GM12874 (cell line): ENCODE data around the gene TDP1.

ENCODE experiments used
- CTCF ChIP-seq: IDR thresholded peaks from 2 replicates; pipeline ENCODE4 v1.5.1; 2011; ENCODE audit warnings: low read depth, mild to moderate bottlenecking, control low read depth, low read length, moderate library complexity; ENCODE audit not compliant: insufficient read depth

TDP1 gene

DNA sequence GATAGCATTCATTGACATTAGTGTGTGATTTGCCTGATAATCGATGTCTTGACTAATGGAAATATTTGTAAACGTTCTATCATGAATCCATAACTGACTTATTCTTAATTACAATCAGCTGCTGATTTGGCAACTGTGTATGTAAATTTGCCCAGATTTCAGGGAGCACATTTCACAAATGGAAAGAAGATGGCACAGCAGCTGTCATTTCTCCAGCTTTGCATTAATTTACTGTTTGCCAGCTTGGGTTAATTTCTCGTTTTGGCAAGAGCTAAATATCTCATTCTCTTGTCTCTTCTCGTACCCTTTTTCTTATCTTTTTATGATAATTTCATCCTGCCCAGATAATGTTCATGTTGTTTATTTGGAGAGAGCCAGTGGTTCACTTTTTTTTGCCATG is 22.9 kb downstream of the TDP1 start:
- no peak for TF ChIP-seq CTCF

- TF ChIP-seq CTCF = no peak
These were observed 27.6 kb downstream of the TDP1 start for GRCh38 chr14:89983375-89983774.

GRCh38 chr14:89986462-89987160 is 30.9 kb downstream of the TDP1 start:
- no peak for TF ChIP-seq CTCF

DNA sequence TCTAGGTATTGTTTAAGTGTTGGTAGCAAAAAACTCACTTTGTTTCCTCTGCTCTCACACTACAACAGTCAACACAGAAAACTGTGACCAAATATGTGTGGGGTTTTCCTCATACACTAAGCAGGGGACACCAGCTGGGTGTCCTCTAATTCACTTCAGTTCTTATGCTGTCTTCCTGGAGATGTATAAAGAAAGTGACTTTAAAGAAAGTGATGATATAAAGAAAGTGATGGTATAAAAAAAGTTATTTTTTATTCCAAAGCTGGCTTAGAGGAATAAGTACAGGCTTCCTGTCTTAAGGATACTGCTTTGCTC is 31.4 kb downstream of the TDP1 start:
- TF ChIP-seq CTCF = no peak

DNA sequence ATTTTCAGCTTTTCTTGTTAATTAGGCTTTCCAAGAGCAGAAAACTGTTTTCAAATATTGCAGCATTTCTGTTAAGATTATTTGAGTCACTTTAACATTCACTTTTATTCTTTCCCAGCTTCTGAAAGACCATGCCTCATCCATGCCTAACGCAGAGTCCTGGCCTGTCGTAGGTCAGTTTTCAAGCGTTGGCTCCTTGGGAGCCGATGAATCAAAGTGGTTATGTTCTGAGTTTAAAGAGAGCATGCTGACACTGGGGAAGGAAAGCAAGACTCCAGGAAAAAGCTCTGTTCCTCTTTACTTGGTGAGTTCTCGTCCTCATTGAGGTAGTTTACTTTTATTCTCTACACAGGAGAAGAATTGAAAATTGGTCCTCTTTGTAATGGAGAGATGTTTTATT is 33.1 kb downstream of the TDP1 start:
- no peak for TF ChIP-seq CTCF

DNA sequence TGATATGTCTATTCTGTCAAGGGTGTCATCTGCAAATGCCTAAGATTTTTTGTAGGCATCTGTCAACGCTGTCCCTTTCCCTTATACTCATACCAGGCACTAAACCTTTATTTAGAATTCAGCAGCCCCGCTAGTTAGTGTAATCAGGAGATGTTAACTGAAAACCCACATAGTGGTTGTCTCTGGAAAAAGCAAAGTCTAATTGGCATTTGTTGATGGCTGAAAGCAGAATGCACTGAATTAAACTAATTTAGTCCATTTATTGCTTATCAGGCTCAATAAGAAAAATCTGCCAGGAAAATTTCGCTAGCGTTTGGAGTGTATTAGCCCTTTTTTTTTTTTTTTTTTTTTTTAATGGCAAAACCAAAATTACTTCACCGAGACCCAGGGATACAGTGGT is 34.5 kb downstream of the TDP1 start:
- no peak for TF ChIP-seq CTCF

DNA sequence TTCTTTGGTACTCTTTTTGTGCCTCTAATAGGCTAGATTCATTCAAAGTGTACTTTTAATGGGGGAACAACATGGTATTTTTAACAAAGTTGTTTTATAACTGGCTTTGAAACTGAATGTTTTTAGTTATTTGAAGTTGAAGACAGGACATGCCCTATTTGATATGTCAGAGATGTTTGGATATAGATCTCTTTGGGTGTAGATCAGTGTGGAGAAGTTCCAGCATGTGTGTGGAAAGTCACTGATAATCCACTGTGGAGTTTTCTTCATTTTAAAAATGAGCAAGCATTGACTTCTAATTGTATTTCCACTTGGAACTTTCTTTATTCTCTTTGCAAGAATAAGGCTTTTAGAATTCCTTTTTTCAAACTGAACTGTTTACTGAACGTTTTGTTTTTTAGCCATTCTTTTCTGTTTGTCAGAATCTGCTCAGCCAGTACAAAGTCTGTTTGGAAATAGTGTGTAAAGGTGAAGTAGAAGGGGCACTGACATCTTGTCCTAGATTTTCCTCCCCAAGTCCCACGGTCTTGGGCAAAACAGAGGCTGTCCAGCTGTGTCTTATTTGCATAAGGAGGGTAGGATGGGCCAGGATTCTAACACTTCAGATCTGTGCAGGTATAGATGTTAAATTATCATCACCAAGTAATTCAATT is 35.0 kb downstream of the TDP1 start:
- TF ChIP-seq CTCF = no peak

GRCh38 chr14:89992273-89992672 is 36.5 kb downstream of the TDP1 start:
- no peak for TF ChIP-seq CTCF
